ENCODE results near the gene MKI67. TPM values are rescaled to one million over a fixed set of nuclear protein-coding genes. Genes with fewer than 3 reads are reported as not detected.

The MKI67 gene
- total RNA-seq, 1 donor: 1.8 TPM

- H3K27me3 ChIP-seq (ENCODE audit: insufficient read depth, low read length): peaks cover 4% of the 10 kb centered on the region
These were observed 743 bp downstream of the MKI67 start for GRCh38 chr10:128125416-128125943.

GRCh38 chr10:128124813-128125403, 1.3 kb downstream of the MKI67 start:
- Histone ChIP-seq H3K4me3 (ENCODE audit: low read length) (peak overlapping the region; percentile 45), H3K27me3 (ENCODE audit: insufficient read depth, low read length) (peaks cover 4% of the 10 kb centered on the region), H3K9me3 (ENCODE audit: low read depth, low read length) (no peaks in the 10 kb centered on the region), H3K4me1 (ENCODE audit: insufficient read depth, low read length) (peaks cover 33% of the 10 kb centered on the region)

More at GRCh38 chr10:128125416-128125943, 743 bp downstream of the MKI67 start:
- Histone ChIP-seq H3K4me1 (ENCODE audit: insufficient read depth, low read length) (peaks cover 33% of the 10 kb centered on the region), H3K9me3 (ENCODE audit: low read depth, low read length) (no peaks in the 10 kb centered on the region), H3K4me3 (ENCODE audit: low read length) (peak overlapping the region; percentile 45)

DNA sequence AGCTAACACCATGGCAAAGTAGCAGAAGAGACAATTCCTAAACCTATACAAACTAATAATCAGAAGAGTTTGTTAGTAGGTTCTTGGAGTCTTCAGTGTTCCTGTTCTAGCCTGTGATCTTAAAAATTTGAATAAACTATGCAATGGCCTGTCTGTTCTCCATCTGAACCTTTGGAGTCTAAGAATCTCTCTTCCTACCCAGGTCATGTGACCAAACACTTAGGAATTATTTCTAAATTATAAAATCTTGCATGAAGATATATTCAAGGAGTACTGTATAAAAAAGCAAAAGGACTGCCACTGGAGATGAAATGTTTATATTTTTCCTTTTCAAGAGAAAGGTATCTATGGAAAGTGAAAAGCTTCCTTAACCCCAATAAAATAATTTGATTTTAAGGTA, 2.4 kb downstream of the MKI67 start:
- Histone ChIP-seq H3K9me3 (ENCODE audit: low read depth, low read length) (no peaks in the 10 kb centered on the region), H3K4me3 (ENCODE audit: low read length) (no peak overlapping the region), H3K27me3 (ENCODE audit: insufficient read depth, low read length) (peaks cover 4% of the 10 kb centered on the region), H3K4me1 (ENCODE audit: insufficient read depth, low read length) (peaks cover 33% of the 10 kb centered on the region)

DNA sequence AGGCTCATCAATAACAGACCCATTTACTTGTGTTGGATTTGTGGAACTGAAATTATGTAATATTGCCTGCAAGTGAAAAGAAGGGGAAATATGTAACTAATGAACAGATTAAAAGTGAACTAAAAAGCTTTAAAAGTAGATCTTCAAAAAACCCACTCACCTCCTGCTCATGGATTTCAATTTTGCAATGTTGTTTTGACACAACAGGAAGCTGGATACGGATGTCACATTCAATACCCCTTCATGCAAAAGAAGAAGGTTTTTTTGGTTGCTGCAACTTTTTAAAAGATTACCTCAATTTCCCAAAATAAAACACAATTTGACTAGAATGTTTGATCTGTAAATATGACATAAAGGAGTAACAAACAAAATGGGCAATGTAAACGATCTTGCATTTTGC, 3.3 kb downstream of the MKI67 start:
- Histone ChIP-seq H3K4me1 (ENCODE audit: insufficient read depth, low read length) (peaks cover 33% of the 10 kb centered on the region), H3K27me3 (ENCODE audit: insufficient read depth, low read length) (peaks cover 4% of the 10 kb centered on the region), H3K4me3 (ENCODE audit: low read length) (no peak overlapping the region), H3K9me3 (ENCODE audit: low read depth, low read length) (no peaks in the 10 kb centered on the region)

DNA sequence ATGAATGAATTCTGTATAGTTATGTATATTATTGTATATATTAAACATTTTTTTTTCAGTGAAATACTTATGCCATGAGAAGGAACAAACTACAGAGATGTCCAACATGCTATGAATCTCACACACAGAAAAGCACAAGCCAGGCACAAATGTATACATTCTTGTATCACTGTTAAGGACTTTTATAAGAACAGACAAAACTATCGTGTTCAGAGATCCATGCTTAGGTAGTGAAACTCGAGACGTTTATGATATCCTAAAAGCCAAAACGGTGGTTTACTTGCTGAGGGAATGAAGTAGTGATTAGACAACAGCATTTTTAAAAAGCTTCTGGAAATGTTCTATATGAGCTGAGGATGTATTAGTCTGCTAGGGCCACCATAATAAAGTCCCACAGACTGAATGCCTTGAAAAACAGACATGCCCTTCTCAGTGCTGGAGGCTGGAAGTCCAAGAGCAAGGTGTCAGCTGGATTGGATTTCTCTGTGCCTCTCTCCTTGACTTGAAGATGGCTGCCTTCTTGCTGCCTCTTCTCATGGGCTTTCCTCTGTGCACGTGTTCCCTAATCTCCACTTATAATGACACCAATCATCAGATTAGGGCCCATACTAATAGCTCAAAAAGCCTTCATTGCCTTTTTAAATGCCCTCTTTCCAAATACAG, 4.3 kb downstream of the MKI67 start:
- peaks cover 4% of the 10 kb centered on the region for H3K27me3 ChIP-seq (ENCODE audit: insufficient read depth, low read length)
- H3K9me3 ChIP-seq (ENCODE audit: low read depth, low read length): no peaks in the 10 kb centered on the region
- H3K4me3 ChIP-seq (ENCODE audit: low read length): no peak overlapping the region
- peaks cover 27% of the 10 kb centered on the region for H3K4me1 ChIP-seq (ENCODE audit: insufficient read depth, low read length)

DNA sequence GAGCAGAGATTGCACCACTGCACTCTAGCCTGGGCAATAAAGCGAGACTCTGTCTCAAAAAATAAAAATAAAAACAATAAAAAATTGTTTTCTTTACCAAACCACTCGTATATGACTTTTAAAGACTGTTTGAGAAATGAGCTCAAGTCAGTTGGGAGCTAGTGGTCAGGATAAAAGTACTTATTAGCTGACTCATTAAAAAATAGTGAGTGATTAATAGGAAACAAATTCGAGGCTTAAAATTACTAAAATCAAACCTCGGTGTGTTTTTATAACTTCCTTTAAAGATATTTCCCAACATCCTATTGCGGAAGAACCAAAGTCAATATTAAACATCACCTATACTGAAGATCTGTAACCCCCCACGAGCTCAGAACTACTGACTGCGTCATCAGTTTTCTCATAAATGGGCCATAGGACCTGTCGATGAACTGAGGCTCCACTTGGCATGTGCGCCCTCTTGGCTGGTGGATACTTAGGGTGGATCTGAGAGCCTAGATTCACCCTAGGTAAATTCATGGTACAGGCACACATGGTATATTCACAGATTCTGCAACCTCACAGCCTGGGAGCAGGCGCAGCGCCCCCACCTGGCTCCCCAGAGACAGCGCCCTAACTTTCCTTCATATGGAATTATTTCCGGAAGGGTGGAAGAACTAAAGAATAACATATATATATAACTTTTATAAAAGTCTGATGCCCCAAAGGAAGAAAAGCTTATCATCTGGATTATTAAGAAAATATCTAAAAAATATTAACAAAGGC, 9.2 kb downstream of the MKI67 start:
- Histone ChIP-seq H3K4me3 (ENCODE audit: low read length) (no peak overlapping the region), H3K9me3 (ENCODE audit: low read depth, low read length) (no peaks in the 10 kb centered on the region), H3K4me1 (ENCODE audit: insufficient read depth, low read length) (no peaks in the 10 kb centered on the region), H3K27me3 (ENCODE audit: insufficient read depth, low read length) (no peaks in the 10 kb centered on the region)

- Histone ChIP-seq H3K4me3 (ENCODE audit: low read length) (no peak overlapping the region), H3K27me3 (ENCODE audit: insufficient read depth, low read length) (no peaks in the 10 kb centered on the region), H3K4me1 (ENCODE audit: insufficient read depth, low read length) (no peaks in the 10 kb centered on the region), H3K9me3 (ENCODE audit: low read depth, low read length) (no peaks in the 10 kb centered on the region)
These were observed 10.0 kb downstream of the MKI67 start for GRCh38 chr10:128116187-128116586.

GRCh38 chr10:128115356-128115755, 10.9 kb downstream of the MKI67 start:
- Histone ChIP-seq H3K27me3 (ENCODE audit: insufficient read depth, low read length) (no peaks in the 10 kb centered on the region), H3K9me3 (ENCODE audit: low read depth, low read length) (no peaks in the 10 kb centered on the region), H3K4me3 (ENCODE audit: low read length) (no peak overlapping the region), H3K4me1 (ENCODE audit: insufficient read depth, low read length) (no peaks in the 10 kb centered on the region)

GRCh38 chr10:128114901-128115300, 11.3 kb downstream of the MKI67 start:
- no peaks in the 10 kb centered on the region for H3K4me1 ChIP-seq (ENCODE audit: insufficient read depth, low read length)
- H3K27me3 ChIP-seq (ENCODE audit: insufficient read depth, low read length): no peaks in the 10 kb centered on the region
- H3K4me3 ChIP-seq (ENCODE audit: low read length): no peak overlapping the region
- no peaks in the 10 kb centered on the region for H3K9me3 ChIP-seq (ENCODE audit: low read depth, low read length)

GRCh38 chr10:128113026-128113425, 13.2 kb downstream of the MKI67 start:
- Histone ChIP-seq H3K9me3 (ENCODE audit: low read depth, low read length) (no peaks in the 10 kb centered on the region), H3K27me3 (ENCODE audit: insufficient read depth, low read length) (no peaks in the 10 kb centered on the region), H3K4me1 (ENCODE audit: insufficient read depth, low read length) (no peaks in the 10 kb centered on the region), H3K4me3 (ENCODE audit: low read length) (no peak overlapping the region)

- no peaks in the 10 kb centered on the region for H3K27me3 ChIP-seq (ENCODE audit: insufficient read depth, low read length)
- H3K9me3 ChIP-seq (ENCODE audit: low read depth, low read length): no peaks in the 10 kb centered on the region
- H3K4me3 ChIP-seq (ENCODE audit: low read length): no peak overlapping the region
- H3K4me1 ChIP-seq (ENCODE audit: insufficient read depth, low read length): no peaks in the 10 kb centered on the region
These were observed 14.5 kb downstream of the MKI67 start for GRCh38 chr10:128111696-128112095.

DNA sequence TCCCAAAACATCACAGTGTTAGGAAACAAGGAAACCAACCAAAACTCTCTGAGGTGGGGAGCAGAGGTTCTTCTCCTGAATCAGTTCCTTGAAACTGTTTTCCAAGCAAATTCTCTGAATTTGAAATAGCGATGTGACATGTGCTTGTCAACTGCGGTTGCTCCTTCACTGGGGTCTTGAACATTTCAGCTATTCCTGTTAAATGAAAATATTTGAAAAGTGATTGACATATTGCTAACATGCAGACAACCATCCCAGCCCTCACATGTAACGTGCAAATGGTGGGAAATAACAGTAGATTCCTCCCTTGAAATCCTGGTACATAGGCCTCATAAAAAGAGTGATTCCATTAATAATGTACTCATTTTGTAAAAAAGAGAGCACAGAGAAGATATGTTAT, 15.9 kb downstream of the MKI67 start:
- no peaks in the 10 kb centered on the region for H3K9me3 ChIP-seq (ENCODE audit: low read depth, low read length)
- H3K4me1 ChIP-seq (ENCODE audit: insufficient read depth, low read length): no peaks in the 10 kb centered on the region
- no peak overlapping the region for H3K4me3 ChIP-seq (ENCODE audit: low read length)
- H3K27me3 ChIP-seq (ENCODE audit: insufficient read depth, low read length): no peaks in the 10 kb centered on the region

DNA sequence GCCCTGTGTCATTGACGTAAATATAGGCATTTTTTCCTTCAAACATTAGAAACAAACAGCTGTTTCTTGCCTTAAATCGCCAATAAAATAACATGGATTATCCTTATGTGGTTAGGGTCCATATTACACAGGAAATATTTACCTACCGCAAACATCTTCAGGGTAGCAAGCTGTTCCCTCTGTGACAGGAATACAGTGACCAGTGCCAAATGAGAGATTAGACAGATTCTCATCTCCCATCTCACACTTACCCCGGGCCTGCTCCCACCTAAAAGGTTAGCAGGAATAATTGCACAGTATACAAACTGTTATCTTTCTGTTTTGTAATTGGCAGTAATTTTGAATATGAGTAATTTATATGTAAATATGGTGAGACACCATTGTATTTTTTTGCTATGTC, 16.5 kb downstream of the MKI67 start:
- Histone ChIP-seq H3K9me3 (ENCODE audit: low read depth, low read length) (no peaks in the 10 kb centered on the region), H3K4me1 (ENCODE audit: insufficient read depth, low read length) (no peaks in the 10 kb centered on the region), H3K4me3 (ENCODE audit: low read length) (no peak overlapping the region), H3K27me3 (ENCODE audit: insufficient read depth, low read length) (no peaks in the 10 kb centered on the region)

DNA sequence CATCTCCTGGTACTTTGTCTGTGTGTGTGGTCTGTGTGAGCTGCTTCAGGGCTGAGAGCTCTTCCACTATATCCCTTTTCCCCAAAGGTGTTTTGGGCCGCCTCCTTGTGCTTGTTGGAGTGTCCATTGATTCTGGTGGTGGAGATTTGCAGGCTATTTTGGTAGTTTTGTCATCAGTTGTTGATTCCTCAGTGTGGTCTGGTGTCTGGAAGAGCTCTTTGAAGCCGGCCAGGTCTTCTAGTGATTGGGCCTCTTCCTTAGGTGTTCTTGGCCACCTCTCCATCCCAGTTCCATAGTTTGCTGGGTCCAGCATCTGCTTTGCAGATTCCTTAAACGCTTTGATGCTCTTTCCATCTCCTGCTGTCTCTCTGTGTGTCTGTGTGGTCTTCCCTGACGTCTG, 20.8 kb downstream of the MKI67 start:
- H3K9me3 ChIP-seq (ENCODE audit: low read depth, low read length): no peaks in the 10 kb centered on the region
- H3K27me3 ChIP-seq (ENCODE audit: insufficient read depth, low read length): no peaks in the 10 kb centered on the region
- H3K4me3 ChIP-seq (ENCODE audit: low read length): no peak overlapping the region
- H3K4me1 ChIP-seq (ENCODE audit: insufficient read depth, low read length): peaks cover 8% of the 10 kb centered on the region

- H3K27me3 ChIP-seq (ENCODE audit: insufficient read depth, low read length): no peaks in the 10 kb centered on the region
- H3K4me1 ChIP-seq (ENCODE audit: insufficient read depth, low read length): peaks cover 8% of the 10 kb centered on the region
- H3K4me3 ChIP-seq (ENCODE audit: low read length): no peak overlapping the region
These were observed 23.0 kb downstream of the MKI67 start for GRCh38 chr10:128103229-128103714.

More at GRCh38 chr10:128103229-128103714, 23.0 kb downstream of the MKI67 start:
- no peaks in the 10 kb centered on the region for H3K9me3 ChIP-seq (ENCODE audit: low read depth, low read length)

Data from mononuclear cell (primary cell).